ENCODE measurements around the gene RGCC.
A peak's percentile ranks its signal among the peaks of the same experiment; 100 is the strongest.
"Not testable (repeated sequence)": the region's sequence is repeated elsewhere in the genome, so short reads cannot be mapped to it uniquely, and the experiment has no call there.

The RGCC gene

GRCh38 chr13:41456768-41457588, at the start of gene RGCC:
RGCC (plus strand) TSS chr13:41457550; CDS start chr13:41457708, 158 bp downstream.
- peak; percentile 91 to 93 for DNase-seq (ENCODE audit: low read depth in 2 of 2)

- DNase-seq (ENCODE audit: low read depth in 2 of 2), result no peak
Measured at GRCh38 chr13:41408121-41408520, 49.2 kb upstream of the RGCC start.

GRCh38 chr13:41408746-41409145, 48.6 kb upstream of the RGCC start:
- DNase-seq (ENCODE audit: low read depth in 2 of 2), result no peak

- DNase-seq (ENCODE audit: low read depth in 2 of 2), result no peak
Measured at GRCh38 chr13:41409611-41410010, 47.7 kb upstream of the RGCC start.

- no peak for DNase-seq (ENCODE audit: low read depth in 2 of 2)
Measured at GRCh38 chr13:41411060-41411459, 46.3 kb upstream of the RGCC start.

GRCh38 chr13:41411522-41411921, 45.8 kb upstream of the RGCC start:
- peak in 1 of 2 donors; percentile 15 for DNase-seq (ENCODE audit: low read depth in 2 of 2)

GRCh38 chr13:41413872-41414271, 43.5 kb upstream of the RGCC start:
- no peak for DNase-seq (ENCODE audit: low read depth in 2 of 2)

- no peak for DNase-seq (ENCODE audit: low read depth in 2 of 2)
Measured at GRCh38 chr13:41416276-41416675, 41.1 kb upstream of the RGCC start.

GRCh38 chr13:41418027-41418426, 39.3 kb upstream of the RGCC start:
- DNase-seq (ENCODE audit: low read depth in 2 of 2), result no peak

GRCh38 chr13:41418731-41419130, 38.6 kb upstream of the RGCC start:
- DNase-seq (ENCODE audit: low read depth in 2 of 2), result no peak

GRCh38 chr13:41419206-41419605, 38.1 kb upstream of the RGCC start:
- DNase-seq (ENCODE audit: low read depth in 2 of 2), result no peak

- DNase-seq (ENCODE audit: low read depth in 2 of 2), result no peak
Measured at GRCh38 chr13:41420146-41420545, 37.2 kb upstream of the RGCC start.

GRCh38 chr13:41421330-41421729, 36.0 kb upstream of the RGCC start:
- not testable (repeated sequence) for DNase-seq (ENCODE audit: low read depth in 2 of 2)

- not testable (repeated sequence) for DNase-seq (ENCODE audit: low read depth in 2 of 2)
Measured at GRCh38 chr13:41421983-41422382, 35.4 kb upstream of the RGCC start.

- not testable (repeated sequence) for DNase-seq (ENCODE audit: low read depth in 2 of 2)
Measured at GRCh38 chr13:41423259-41423658, 34.1 kb upstream of the RGCC start.

GRCh38 chr13:41424675-41425074, 32.7 kb upstream of the RGCC start:
- DNase-seq (ENCODE audit: low read depth in 2 of 2), result not testable (repeated sequence)

GRCh38 chr13:41426047-41426446, 31.3 kb upstream of the RGCC start:
- no peak for DNase-seq (ENCODE audit: low read depth in 2 of 2)

GRCh38 chr13:41427666-41428065, 29.7 kb upstream of the RGCC start:
- no peak for DNase-seq (ENCODE audit: low read depth in 2 of 2)

GRCh38 chr13:41428155-41428554, 29.2 kb upstream of the RGCC start:
- DNase-seq (ENCODE audit: low read depth in 2 of 2), result peak; percentile 22 to 23

GRCh38 chr13:41434030-41434429, 23.3 kb upstream of the RGCC start:
- not testable (repeated sequence) for DNase-seq (ENCODE audit: low read depth in 2 of 2)

- DNase-seq (ENCODE audit: low read depth in 2 of 2), result no peak
Measured at GRCh38 chr13:41434831-41435520, 22.4 kb upstream of the RGCC start.

- DNase-seq (ENCODE audit: low read depth in 2 of 2), result no peak
Measured at GRCh38 chr13:41443969-41444368, 13.4 kb upstream of the RGCC start.

GRCh38 chr13:41452462-41452861, 4.9 kb upstream of the RGCC start:
- DNase-seq (ENCODE audit: low read depth in 2 of 2), result no peak

Measured in stimulated activated CD4-positive, alpha-beta T cell treated with anti-CD3 and anti-CD28 coated beads, Interleukin-1b, Interleukin-23, amount 100 ng/mL, for 4 hours (primary cell).